Measurements from ENCODE around the gene RANBP10. TPM values are rescaled to one million over a fixed set of nuclear protein-coding genes. Genes with fewer than 3 reads are reported as not detected.
"Not testable (repeated sequence)": the region's sequence is repeated elsewhere in the genome, so short reads cannot be mapped to it uniquely, and the experiment has no call there.

RANBP10 gene
- total RNA-seq, 1 experiment from 2014 or later: 25.5 TPM

DNA sequence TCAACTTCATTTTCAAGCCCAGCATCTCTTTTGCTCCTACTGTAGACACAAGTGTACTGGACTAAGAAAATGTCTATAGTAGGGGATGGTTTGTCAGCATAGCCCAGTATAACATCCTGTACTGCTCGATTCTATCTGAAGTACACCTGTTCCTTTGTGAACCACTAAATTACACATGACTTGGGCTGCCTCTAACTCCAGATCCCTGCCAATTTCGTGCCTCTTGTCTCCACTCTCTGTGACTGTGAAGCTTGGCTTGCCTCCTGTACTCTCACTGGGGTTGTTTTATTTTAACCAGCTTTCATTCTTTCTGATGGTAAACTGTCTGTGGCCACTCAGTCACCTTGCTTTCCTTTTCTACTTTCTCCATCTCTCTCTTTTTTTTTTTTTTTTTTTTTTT lies 111.7 kb downstream of the RANBP10 start:
- intact Hi-C loops (cut with micrococcal nuclease; ENCODE audit: unreplicated experiment): no loop called here
- H3K4me3 Mint-ChIP-seq (ENCODE audit: low read depth, unreplicated experiment): no peak overlapping the region
- peaks cover 3% of the 10 kb centered on the region for H3K9me3 Mint-ChIP-seq (ENCODE audit: low read depth, unreplicated experiment)
- no peak overlapping the region for H3K27ac Mint-ChIP-seq (ENCODE audit: unreplicated experiment)
- H3K27me3 Mint-ChIP-seq (ENCODE audit: unreplicated experiment): no peaks in the 10 kb centered on the region
- DNase-seq: no peak
- H3K36me3 Mint-ChIP-seq (ENCODE audit: insufficient read depth, unreplicated experiment): no peaks in the 10 kb centered on the region
- BruUV-seq (replicated peaks): no TSS peak
- peaks cover 13% of the 10 kb centered on the region for H3K4me1 Mint-ChIP-seq (ENCODE audit: low read depth, unreplicated experiment)
- CTCF ChIA-PET: no interaction called here
- TF ChIP-seq, protein P1, sequence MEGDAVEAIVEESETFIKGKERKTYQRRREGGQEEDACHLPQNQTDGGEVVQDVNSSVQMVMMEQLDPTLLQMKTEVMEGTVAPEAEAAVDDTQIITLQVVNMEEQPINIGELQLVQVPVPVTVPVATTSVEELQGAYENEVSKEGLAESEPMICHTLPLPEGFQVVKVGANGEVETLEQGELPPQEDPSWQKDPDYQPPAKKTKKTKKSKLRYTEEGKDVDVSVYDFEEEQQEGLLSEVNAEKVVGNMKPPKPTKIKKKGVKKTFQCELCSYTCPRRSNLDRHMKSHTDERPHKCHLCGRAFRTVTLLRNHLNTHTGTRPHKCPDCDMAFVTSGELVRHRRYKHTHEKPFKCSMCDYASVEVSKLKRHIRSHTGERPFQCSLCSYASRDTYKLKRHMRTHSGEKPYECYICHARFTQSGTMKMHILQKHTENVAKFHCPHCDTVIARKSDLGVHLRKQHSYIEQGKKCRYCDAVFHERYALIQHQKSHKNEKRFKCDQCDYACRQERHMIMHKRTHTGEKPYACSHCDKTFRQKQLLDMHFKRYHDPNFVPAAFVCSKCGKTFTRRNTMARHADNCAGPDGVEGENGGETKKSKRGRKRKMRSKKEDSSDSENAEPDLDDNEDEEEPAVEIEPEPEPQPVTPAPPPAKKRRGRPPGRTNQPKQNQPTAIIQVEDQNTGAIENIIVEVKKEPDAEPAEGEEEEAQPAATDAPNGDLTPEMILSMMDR (IDR thresholded peaks at IDR 0.05; ENCODE audit: unreplicated experiment): no peak

DNA sequence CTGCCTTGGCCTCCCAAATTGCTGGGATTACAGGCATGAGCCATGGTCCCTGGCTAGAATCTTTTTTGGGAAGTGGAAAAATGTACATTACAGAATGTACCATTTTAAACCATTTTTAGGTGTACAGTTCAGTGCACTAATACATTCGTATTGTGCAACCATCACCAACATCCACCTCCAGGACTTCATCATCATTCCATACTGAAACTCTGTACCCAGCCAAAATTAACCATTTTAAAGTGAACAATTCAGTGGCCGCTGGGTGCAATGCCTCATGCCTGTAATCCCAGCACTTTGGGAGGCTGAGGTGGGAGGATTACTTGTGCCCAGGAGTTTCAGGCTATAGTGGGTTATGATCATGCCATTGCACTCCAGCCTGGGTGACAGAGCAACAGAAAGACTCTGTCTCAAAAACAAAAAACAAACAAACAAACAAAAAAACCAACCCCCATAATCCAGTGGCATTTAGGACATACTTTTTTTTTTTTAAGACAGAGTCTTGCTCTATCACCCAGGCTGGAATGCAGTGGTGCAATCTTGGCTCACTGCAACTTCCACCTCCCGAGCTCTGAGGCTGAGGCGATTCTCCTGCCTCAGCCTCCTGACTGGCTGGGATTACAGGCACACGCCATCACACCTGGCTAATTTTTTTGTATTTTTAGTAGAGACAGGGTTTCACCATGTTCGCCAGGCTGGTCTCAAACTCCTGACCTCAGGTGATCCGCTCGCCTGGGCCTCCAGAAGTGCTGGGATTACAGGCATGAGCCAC lies 112.7 kb downstream of the RANBP10 start:
- DNase-seq; intact Hi-C loops (cut with micrococcal nuclease; ENCODE audit: unreplicated experiment); H3K36me3 Mint-ChIP-seq (ENCODE audit: insufficient read depth, unreplicated experiment); H3K9me3 Mint-ChIP-seq (ENCODE audit: low read depth, unreplicated experiment); BruUV-seq (replicated peaks); CTCF ChIA-PET; H3K4me3 Mint-ChIP-seq (ENCODE audit: low read depth, unreplicated experiment); H3K27me3 Mint-ChIP-seq (ENCODE audit: unreplicated experiment); H3K27ac Mint-ChIP-seq (ENCODE audit: unreplicated experiment): not testable (repeated sequence)
- H3K4me1 Mint-ChIP-seq (ENCODE audit: low read depth, unreplicated experiment): peaks cover 13% of the 10 kb centered on the region

DNA sequence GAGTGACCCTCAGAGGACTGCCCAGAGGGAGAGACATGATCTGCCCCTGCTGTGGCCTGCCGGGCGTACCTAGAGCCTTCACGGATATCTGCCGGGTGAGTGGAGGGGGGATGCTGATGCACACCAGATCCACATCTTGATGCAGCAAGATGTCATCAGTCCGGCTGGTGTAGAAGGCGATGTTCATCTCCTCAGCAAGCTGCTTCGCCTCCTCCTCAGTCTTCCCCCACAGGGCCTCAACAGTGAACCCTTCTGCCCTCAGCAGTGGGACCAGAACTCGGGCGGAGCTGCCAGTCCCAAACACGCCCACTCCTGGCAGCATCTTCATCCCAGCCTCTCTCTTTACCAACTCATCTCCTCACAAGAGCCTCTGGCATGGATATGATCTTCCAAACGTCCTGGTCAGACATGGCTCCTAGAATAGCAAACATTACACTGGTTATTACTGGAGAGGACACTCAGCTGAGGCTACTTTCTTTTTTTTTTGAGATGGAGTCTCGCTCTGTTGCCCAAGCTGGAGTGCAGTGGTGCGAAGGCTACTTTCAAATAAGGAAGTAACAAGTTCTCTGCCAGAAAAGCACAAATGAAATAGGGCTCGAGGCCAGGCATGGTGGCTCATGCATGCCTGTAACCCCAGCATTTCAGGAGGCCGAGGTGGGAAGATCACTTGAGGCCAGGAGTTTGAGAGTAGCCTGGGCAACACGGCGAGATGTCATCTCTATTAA lies 120.8 kb downstream of the RANBP10 start:
- H3K27ac Mint-ChIP-seq (ENCODE audit: unreplicated experiment): no peak overlapping the region
- no peak overlapping the region for H3K4me3 Mint-ChIP-seq (ENCODE audit: low read depth, unreplicated experiment)
- no TSS peak for BruUV-seq (replicated peaks)
- intact Hi-C loops (cut with micrococcal nuclease; ENCODE audit: unreplicated experiment): no loop called here
- no peak for DNase-seq
- CTCF ChIA-PET: no interaction called here
- H3K36me3 Mint-ChIP-seq (ENCODE audit: insufficient read depth, unreplicated experiment): peaks cover 9% of the 10 kb centered on the region
- H3K27me3 Mint-ChIP-seq (ENCODE audit: unreplicated experiment): no peaks in the 10 kb centered on the region
- H3K4me1 Mint-ChIP-seq (ENCODE audit: low read depth, unreplicated experiment): no peaks in the 10 kb centered on the region
- TF ChIP-seq, protein P1 (IDR thresholded peaks at IDR 0.05; ENCODE audit: unreplicated experiment): no peak
- no peaks in the 10 kb centered on the region for H3K9me3 Mint-ChIP-seq (ENCODE audit: low read depth, unreplicated experiment)

DNA sequence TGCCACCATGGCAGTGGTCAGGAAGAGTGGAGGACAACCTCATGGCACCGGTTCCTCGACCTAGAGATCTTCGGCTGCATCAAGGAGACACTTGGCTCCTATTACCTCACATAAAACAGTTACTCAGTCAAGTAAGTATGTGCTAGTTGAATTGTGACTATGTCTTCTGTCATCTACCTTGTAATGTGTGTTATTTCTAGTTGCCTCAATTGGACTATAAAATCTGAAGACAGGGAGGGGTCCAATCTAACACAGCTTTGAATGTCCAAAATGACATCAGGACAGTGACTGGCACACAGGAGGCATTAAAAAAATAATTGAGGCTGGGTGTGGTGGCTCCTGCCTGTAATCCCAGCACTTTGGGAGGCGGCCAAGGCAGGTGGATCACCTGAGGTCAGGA lies 122.6 kb downstream of the RANBP10 start:
- no peak for DNase-seq
- TF ChIP-seq, protein P1 (IDR thresholded peaks at IDR 0.05; ENCODE audit: unreplicated experiment): no peak
- CTCF ChIA-PET: interaction anchor here (0.6 kb wide), 1 partner anchor 208 kb away, joined by 4 read pairs; no protein-coding TSS in a partner anchor
- Mint-ChIP-seq H3K27me3 (ENCODE audit: unreplicated experiment) (no peaks in the 10 kb centered on the region), H3K36me3 (ENCODE audit: insufficient read depth, unreplicated experiment) (peaks cover 9% of the 10 kb centered on the region), H3K27ac (ENCODE audit: unreplicated experiment) (no peak overlapping the region), H3K4me3 (ENCODE audit: low read depth, unreplicated experiment) (no peak overlapping the region), H3K4me1 (ENCODE audit: low read depth, unreplicated experiment) (no peaks in the 10 kb centered on the region), H3K9me3 (ENCODE audit: low read depth, unreplicated experiment) (no peaks in the 10 kb centered on the region)
- no TSS peak for BruUV-seq (replicated peaks)
- intact Hi-C loops (cut with micrococcal nuclease; ENCODE audit: unreplicated experiment): no loop called here

Measured in Calu3 (cell line).